Spleen (tissue), 7 donors: ENCODE results near the gene DOK5.

Source experiments
- CTCF ChIP-seq, 11 experiments: fragments of 200-600 bp in 7 of 11; fragments of 450-650 bp in 4 of 11; sonication (generic) in 4 of 11; IDR thresholded peaks in 8 of 11; conservative IDR thresholded peaks in 3 of 11; 1 replicate in 7 of 11; 2 replicates in 4 of 11; pipeline versions ENCODE4 v1.4.0 to v1.8.0; 2016 to 2021; ENCODE audit warnings: antibody characterized with exemption in 11 of 11, inconsistent platforms in 4 of 11, mild to moderate bottlenecking in 1 of 11
- POLR2A ChIP-seq, 3 donors: fragments of 450-650 bp; IDR thresholded peaks; one replicate each; pipeline ENCODE4 v1.5.1; 2017; ENCODE audit warnings: antibody characterized with exemption in 3 of 3, mild to moderate bottlenecking in 1 of 3
- donor health status: DM: no; HTN: no; CAD: no; lungs with moderate emphysema.
- donor health status: DM: no; HTN: no; CAD: no.
- donor health status: DM: no; HTN: no; CAD: no.

- no peak for TF ChIP-seq CTCF (IDR thresholded peaks at IDR 0.05 in 8 of 11, conservative IDR thresholded peaks at IDR 0.05 in 3 of 11)
- TF ChIP-seq POLR2A (IDR thresholded peaks at IDR 0.05): no peak
These were observed 112.0 kb downstream of the DOK5 start for GRCh38 chr20:54587408-54587807.
